Measurements from ENCODE around the gene DENND4A. TPM values are rescaled to one million over a fixed set of nuclear protein-coding genes. Genes with fewer than 3 reads are reported as not detected.
A peak's percentile ranks its signal among the peaks of the same experiment; 100 is the strongest.

The DENND4A gene
- total RNA-seq, 1 donor from 2014 or later: 13.9 TPM

- Mint-ChIP-seq H3K27ac (ENCODE audit: unreplicated experiment) (peak overlapping the region; percentile 37), H3K27me3 (ENCODE audit: low read depth, unreplicated experiment) (no peaks in the 10 kb centered on the region), H3K9me3 (ENCODE audit: unreplicated experiment) (no peaks in the 10 kb centered on the region), H3K4me3 (ENCODE audit: unreplicated experiment) (no peak overlapping the region), H3K36me3 (ENCODE audit: low read depth, unreplicated experiment) (no peaks in the 10 kb centered on the region), H3K4me1 (ENCODE audit: low read depth, unreplicated experiment) (peaks cover 11% of the 10 kb centered on the region)
- no peaks in the 10 kb centered on the region for H4K20me1 ChIP-seq (ENCODE audit: insufficient read depth, low read length)
- no peak overlapping the region for H2AFZ ChIP-seq (ENCODE audit: low read depth, low read length)
- no peak overlapping the region for H3K4me2 ChIP-seq (ENCODE audit: low read length)
- no peak for FAIRE-seq
- no peak for DNase-seq (ENCODE audit: low read depth)
- H3K27ac ChIP-seq (ENCODE audit: low read depth, low read length): no peak overlapping the region
- H3K9ac ChIP-seq (ENCODE audit: low read length): no peak overlapping the region
- no peaks in the 10 kb centered on the region for H3K9me3 ChIP-seq (ENCODE audit: insufficient read depth, low read depth, low read length)
- H3K27me3 ChIP-seq (ENCODE audit: insufficient read depth, low read length): no peaks in the 10 kb centered on the region
- no peak overlapping the region for H3K4me3 ChIP-seq (ENCODE audit: insufficient read depth, low read depth, low read length)
- TF ChIP-seq EZH2 (IDR thresholded peaks at IDR 0.05; ENCODE audit: insufficient read depth, low read length) (no peak), CTCF (IDR thresholded peaks at IDR 0.05; ENCODE audit: insufficient read depth, low read depth, low read length) (no peak)
- H3K36me3 ChIP-seq (ENCODE audit: insufficient read depth, low read length): no peaks in the 10 kb centered on the region
- peaks cover 13% of the 10 kb centered on the region for H3K4me1 ChIP-seq (ENCODE audit: insufficient read depth, low read length)
- no peaks in the 10 kb centered on the region for H3K79me2 ChIP-seq (ENCODE audit: insufficient read depth, low read length)
These were observed 45.5 kb upstream of the DENND4A start for GRCh38 chr15:65837301-65838294.

GRCh38 chr15:65836665-65837064 lies 44.6 kb upstream of the DENND4A start:
- no peaks in the 10 kb centered on the region for H4K20me1 ChIP-seq (ENCODE audit: insufficient read depth, low read length)
- H3K27me3 ChIP-seq (ENCODE audit: insufficient read depth, low read length): no peaks in the 10 kb centered on the region
- H3K4me3 ChIP-seq (ENCODE audit: insufficient read depth, low read depth, low read length): no peak overlapping the region
- H3K9me3 ChIP-seq (ENCODE audit: insufficient read depth, low read depth, low read length): no peaks in the 10 kb centered on the region
- no peak overlapping the region for H3K4me2 ChIP-seq (ENCODE audit: low read length)
- Mint-ChIP-seq H3K27ac (ENCODE audit: unreplicated experiment) (no peak overlapping the region), H3K4me1 (ENCODE audit: low read depth, unreplicated experiment) (peaks cover 11% of the 10 kb centered on the region), H3K9me3 (ENCODE audit: unreplicated experiment) (no peaks in the 10 kb centered on the region), H3K36me3 (ENCODE audit: low read depth, unreplicated experiment) (no peaks in the 10 kb centered on the region), H3K4me3 (ENCODE audit: unreplicated experiment) (no peak overlapping the region), H3K27me3 (ENCODE audit: low read depth, unreplicated experiment) (no peaks in the 10 kb centered on the region)
- H3K36me3 ChIP-seq (ENCODE audit: insufficient read depth, low read length): no peaks in the 10 kb centered on the region
- H3K27ac ChIP-seq (ENCODE audit: low read depth, low read length): no peak overlapping the region
- peaks cover 17% of the 10 kb centered on the region for H3K4me1 ChIP-seq (ENCODE audit: insufficient read depth, low read length)
- no peak for DNase-seq (ENCODE audit: low read depth)
- H3K79me2 ChIP-seq (ENCODE audit: insufficient read depth, low read length): no peaks in the 10 kb centered on the region
- no peak for FAIRE-seq
- TF ChIP-seq CTCF (IDR thresholded peaks at IDR 0.05; ENCODE audit: insufficient read depth, low read depth, low read length) (no peak), EZH2 (IDR thresholded peaks at IDR 0.05; ENCODE audit: insufficient read depth, low read length) (no peak)
- H3K9ac ChIP-seq (ENCODE audit: low read length): no peak overlapping the region
- H2AFZ ChIP-seq (ENCODE audit: low read depth, low read length): no peak overlapping the region

GRCh38 chr15:65835447-65835846 lies 43.4 kb upstream of the DENND4A start:
- Histone ChIP-seq H2AFZ (ENCODE audit: low read depth, low read length) (no peak overlapping the region), H3K9me3 (ENCODE audit: insufficient read depth, low read depth, low read length) (no peaks in the 10 kb centered on the region), H3K36me3 (ENCODE audit: insufficient read depth, low read length) (no peaks in the 10 kb centered on the region), H3K9ac (ENCODE audit: low read length) (no peak overlapping the region), H4K20me1 (ENCODE audit: insufficient read depth, low read length) (no peaks in the 10 kb centered on the region), H3K27me3 (ENCODE audit: insufficient read depth, low read length) (no peaks in the 10 kb centered on the region), H3K27ac (ENCODE audit: low read depth, low read length) (no peak overlapping the region), H3K4me1 (ENCODE audit: insufficient read depth, low read length) (peaks cover 17% of the 10 kb centered on the region), H3K4me2 (ENCODE audit: low read length) (no peak overlapping the region), H3K4me3 (ENCODE audit: insufficient read depth, low read depth, low read length) (no peak overlapping the region), H3K79me2 (ENCODE audit: insufficient read depth, low read length) (no peaks in the 10 kb centered on the region)
- Mint-ChIP-seq H3K4me3 (ENCODE audit: unreplicated experiment) (no peak overlapping the region), H3K9me3 (ENCODE audit: unreplicated experiment) (no peaks in the 10 kb centered on the region), H3K4me1 (ENCODE audit: low read depth, unreplicated experiment) (peaks cover 11% of the 10 kb centered on the region), H3K27me3 (ENCODE audit: low read depth, unreplicated experiment) (no peaks in the 10 kb centered on the region), H3K27ac (ENCODE audit: unreplicated experiment) (no peak overlapping the region), H3K36me3 (ENCODE audit: low read depth, unreplicated experiment) (no peaks in the 10 kb centered on the region)
- FAIRE-seq (no peak), DNase-seq (ENCODE audit: low read depth) (no peak)
- TF ChIP-seq CTCF (IDR thresholded peaks at IDR 0.05; ENCODE audit: insufficient read depth, low read depth, low read length) (no peak), EZH2 (IDR thresholded peaks at IDR 0.05; ENCODE audit: insufficient read depth, low read length) (no peak)
